SK-N-MC (cell line): ENCODE measurements around the gene ODF2L.

Experiments
- DNase-seq: peaks from one replicate; pipeline ENCODE4 v3.0.0-alpha.2; 2011; ENCODE audit warnings: low read depth, low spot score
- H3K27ac ChIP-seq: fragments of 200-600 bp; sonication (generic); 2 replicates; pipeline ENCODE4 v1.5.1; 2016; ENCODE audit warnings: mixed run types
- H3K36me3 ChIP-seq: fragments of 200-600 bp; sonication (generic); 2 replicates; pipeline ENCODE4 v1.6.1; 2017; ENCODE audit warnings: antibody characterized with exemption, low read length, mixed read lengths; ENCODE audit not compliant: insufficient read depth
- H3K4me3 ChIP-seq: fragments of 200-600 bp; sonication (generic); 2 replicates; pipeline ENCODE4 v1.5.1; 2016
- H3K9ac ChIP-seq: fragments of 200-600 bp; sonication (generic); 2 replicates; pipeline ENCODE4 v1.8.0; 2017; ENCODE audit warnings: mixed run types, mixed read lengths; ENCODE audit not compliant: insufficient read length
- H3K9me3 ChIP-seq: fragments of 200-600 bp; sonication (generic); 2 replicates; pipeline ENCODE4 v1.6.1; 2017; ENCODE audit warnings: low read depth, mild to moderate bottlenecking, antibody characterized with exemption, low read length, moderate library complexity, mixed read lengths
- EZH2 ChIP-seq: fragments of 200-600 bp; sonication (generic); IDR thresholded peaks from one replicate; pipeline ENCODE4 v1.6.1; 2017; ENCODE audit warnings: antibody characterized with exemption
- FOXP2 ChIP-seq: optimal IDR thresholded peaks from 2 replicates; pipeline ENCODE3; 2011; ENCODE audit warnings: mild to moderate bottlenecking, moderate library complexity; ENCODE audit not compliant: insufficient read depth; ENCODE audit errors: extremely low read length, control extremely low read depth
- POLR2AphosphoS5 ChIP-seq: IDR thresholded peaks from 2 replicates; pipeline ENCODE4 v1.6.1; 2012; ENCODE audit warnings: mild to moderate bottlenecking, low read depth, low read length, borderline replicate concordance

ODF2L gene, protein sequence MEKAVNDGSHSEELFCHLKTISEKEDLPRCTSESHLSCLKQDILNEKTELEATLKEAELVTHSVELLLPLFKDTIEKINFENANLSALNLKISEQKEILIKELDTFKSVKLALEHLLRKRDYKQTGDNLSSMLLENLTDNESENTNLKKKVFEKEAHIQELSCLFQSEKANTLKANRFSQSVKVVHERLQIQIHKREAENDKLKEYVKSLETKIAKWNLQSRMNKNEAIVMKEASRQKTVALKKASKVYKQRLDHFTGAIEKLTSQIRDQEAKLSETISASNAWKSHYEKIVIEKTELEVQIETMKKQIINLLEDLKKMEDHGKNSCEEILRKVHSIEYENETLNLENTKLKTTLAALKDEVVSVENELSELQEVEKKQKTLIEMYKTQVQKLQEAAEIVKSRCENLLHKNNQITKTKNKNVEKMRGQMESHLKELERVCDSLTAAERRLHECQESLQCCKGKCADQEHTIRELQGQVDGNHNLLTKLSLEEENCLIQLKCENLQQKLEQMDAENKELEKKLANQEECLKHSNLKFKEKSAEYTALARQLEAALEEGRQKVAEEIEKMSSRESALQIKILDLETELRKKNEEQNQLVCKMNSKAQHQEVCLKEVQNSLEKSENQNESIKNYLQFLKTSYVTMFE

DNA sequence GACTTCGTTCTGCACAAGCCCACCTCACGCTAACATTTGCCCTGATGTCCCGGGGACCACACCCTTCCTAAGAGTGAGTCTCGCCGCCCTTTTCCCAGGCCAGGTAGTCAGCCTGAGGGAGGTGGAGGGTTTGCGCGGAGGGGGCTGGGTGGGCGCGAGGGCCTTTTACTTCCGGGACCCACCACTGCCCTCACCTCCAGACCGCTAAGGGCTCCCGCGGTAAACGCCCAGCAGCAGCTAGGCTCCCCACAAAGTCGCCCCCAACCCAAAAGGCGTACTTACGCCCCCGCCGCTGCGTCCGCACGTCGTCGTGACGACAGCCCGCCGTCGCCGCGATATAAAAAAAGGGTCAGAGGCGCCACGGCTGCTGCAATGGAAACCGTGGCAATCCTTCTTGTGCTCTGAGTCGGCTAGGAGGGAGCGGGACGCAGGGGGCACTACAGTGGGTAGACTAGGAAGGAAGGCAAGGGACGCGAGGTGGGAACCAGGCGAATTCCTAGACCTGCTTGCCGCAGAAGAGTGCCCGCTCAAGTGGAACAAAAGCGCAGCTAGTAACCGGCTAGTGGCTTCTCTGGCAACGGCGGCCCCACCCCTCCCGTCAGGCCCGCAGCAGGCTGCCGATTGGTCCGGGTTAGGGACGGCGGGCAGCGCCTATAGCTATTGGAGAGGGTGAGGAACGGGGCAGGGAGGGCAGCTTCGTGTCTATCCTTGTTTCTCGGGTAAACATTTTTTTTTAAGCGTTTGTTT, at the start of gene ODF2L:
TSS of gene ODF2L (minus strand) at position 573 of the 747 bp plus-strand sequence. CDS start 9,296 bp downstream, outside the sequence.
- H3K4me3 ChIP-seq = peak within 1 kb of the TSS; percentile 99
- no peaks in the 10 kb centered on the region for H3K36me3 ChIP-seq
- no peaks in the 10 kb centered on the region for H3K9me3 ChIP-seq
- H3K9ac ChIP-seq = peak within 1 kb of the TSS; percentile 81
- DNase-seq = peak; percentile 18
- H3K27ac ChIP-seq = peak within 1 kb of the TSS; percentile 46; the same call in 1 of the 2 replicates
- peak; percentile 95 for TF ChIP-seq POLR2AphosphoS5
- TF ChIP-seq FOXP2 = no peak

DNA sequence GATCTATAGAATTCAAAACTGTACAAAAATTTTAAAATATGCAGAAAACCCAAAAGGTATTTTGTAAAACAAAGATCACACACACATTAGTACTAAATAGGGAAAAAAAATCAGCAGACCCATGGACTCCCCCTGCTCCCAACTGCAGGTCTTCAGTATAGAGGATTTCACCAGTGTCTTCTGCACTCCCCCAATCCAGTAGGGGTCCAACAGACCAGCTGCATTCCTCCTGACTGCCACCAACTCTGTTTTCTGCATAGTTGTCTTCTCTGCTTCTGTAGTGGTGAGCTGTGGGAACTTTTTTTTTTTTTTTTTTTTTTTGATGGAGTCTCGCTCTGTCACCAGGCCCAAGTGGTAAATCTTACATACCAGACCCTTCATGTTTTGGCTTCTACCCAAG, 49.8 kb upstream of the ODF2L start:
- no peak for DNase-seq
- no peaks in the 10 kb centered on the region for H3K9me3 ChIP-seq
- TF ChIP-seq POLR2AphosphoS5 = no peak
- no peak for TF ChIP-seq FOXP2
- no peak for TF ChIP-seq EZH2
- no peak overlapping the region for H3K4me3 ChIP-seq
- no peak overlapping the region for H3K27ac ChIP-seq
- H3K36me3 ChIP-seq = no peaks in the 10 kb centered on the region
- no peak overlapping the region for H3K9ac ChIP-seq

DNA sequence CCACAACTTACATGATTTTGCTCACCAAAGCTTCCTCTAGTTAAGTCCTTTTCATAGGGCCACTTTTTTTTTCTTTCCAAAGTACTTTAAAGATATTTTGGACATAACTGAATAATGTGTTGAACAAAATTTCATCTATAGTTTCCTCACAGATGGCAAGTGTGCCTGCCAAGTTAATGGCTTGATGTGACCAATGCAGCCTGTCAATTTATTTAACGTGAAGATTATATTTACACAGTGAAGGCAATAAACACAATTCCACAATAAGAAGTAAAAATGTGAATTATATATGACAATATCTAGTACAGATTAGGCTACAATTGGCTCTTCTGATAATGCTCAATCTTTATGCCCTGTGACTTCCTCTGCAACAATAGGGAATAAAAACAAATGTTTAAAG, 45.9 kb upstream of the ODF2L start:
- TF ChIP-seq POLR2AphosphoS5 (no peak), FOXP2 (no peak), EZH2 (no peak)
- Histone ChIP-seq H3K4me3 (no peak overlapping the region), H3K9me3 (no peaks in the 10 kb centered on the region), H3K36me3 (no peaks in the 10 kb centered on the region), H3K9ac (no peak overlapping the region), H3K27ac (no peak overlapping the region)
- no peak for DNase-seq

DNA sequence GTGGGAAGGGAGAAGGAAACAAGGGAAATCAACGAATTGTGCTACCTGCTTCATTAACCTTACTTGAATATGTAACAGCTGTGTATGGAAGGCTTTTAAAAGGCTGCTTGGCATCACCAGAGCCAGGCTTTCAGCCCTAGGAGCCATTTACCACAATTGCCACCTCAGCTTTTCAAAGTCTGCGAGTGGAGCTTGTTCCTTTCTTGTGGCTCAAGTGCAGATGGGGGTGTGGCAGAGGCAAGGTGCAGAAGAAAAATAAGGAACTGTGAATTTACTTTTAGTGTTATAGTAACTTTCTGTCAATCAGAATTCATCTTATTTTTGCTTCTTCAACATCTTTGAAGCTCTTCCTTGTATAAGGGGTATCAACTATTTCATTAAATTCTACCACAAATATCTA, 45.5 kb upstream of the ODF2L start:
- Histone ChIP-seq H3K36me3 (no peaks in the 10 kb centered on the region), H3K9me3 (no peaks in the 10 kb centered on the region), H3K4me3 (no peak overlapping the region), H3K27ac (no peak overlapping the region), H3K9ac (no peak overlapping the region)
- TF ChIP-seq EZH2 = no peak
- no peak for TF ChIP-seq POLR2AphosphoS5
- TF ChIP-seq FOXP2 = no peak
- DNase-seq = no peak

DNA sequence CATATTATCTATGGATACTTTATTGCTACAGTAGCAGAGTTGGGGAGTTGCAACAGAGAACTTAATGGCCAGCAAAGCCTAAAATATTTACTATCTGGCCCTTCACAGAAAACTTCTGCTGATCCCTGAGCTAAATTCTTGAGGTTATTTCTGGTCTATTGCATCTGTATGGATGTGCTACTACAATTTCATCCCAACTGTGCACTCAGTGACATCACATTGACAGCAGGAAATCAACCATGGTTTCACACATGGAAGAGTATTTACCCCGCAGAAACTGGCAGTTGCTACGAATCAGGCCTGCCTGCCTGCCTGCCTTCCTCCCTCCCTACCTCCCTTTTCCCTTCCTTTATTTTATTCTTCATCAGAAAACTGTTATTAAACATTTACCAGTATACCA, 39.9 kb upstream of the ODF2L start:
- H3K9me3 ChIP-seq = no peaks in the 10 kb centered on the region
- H3K36me3 ChIP-seq = no peaks in the 10 kb centered on the region
- no peak for TF ChIP-seq POLR2AphosphoS5
- TF ChIP-seq EZH2 = no peak
- TF ChIP-seq FOXP2 = no peak
- no peak for DNase-seq
- H3K9ac ChIP-seq = no peak overlapping the region
- H3K4me3 ChIP-seq = no peak overlapping the region
- no peak overlapping the region for H3K27ac ChIP-seq

DNA sequence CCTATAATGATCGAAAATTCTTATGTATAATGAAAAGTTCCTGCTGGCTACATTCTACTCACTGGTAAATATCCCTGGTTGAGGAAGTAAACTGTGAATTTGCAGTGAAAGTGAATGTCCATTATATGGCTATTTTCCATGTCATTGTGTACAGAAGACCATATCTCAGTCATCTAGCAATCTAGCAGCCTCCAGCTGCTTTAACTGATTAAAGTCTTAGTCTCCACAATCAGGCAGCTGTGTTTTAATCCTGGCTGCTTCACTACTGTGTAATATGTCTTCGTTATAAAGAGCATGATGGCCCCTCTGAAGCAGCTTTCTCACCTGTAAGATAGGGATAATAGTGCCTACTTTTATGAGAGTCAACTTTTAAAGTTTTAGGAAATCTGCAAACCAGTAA, 39.2 kb upstream of the ODF2L start:
- TF ChIP-seq POLR2AphosphoS5 (no peak), EZH2 (no peak), FOXP2 (no peak)
- Histone ChIP-seq H3K27ac (no peak overlapping the region), H3K9ac (no peak overlapping the region), H3K9me3 (no peaks in the 10 kb centered on the region), H3K36me3 (no peaks in the 10 kb centered on the region), H3K4me3 (no peak overlapping the region)
- no peak for DNase-seq

DNA sequence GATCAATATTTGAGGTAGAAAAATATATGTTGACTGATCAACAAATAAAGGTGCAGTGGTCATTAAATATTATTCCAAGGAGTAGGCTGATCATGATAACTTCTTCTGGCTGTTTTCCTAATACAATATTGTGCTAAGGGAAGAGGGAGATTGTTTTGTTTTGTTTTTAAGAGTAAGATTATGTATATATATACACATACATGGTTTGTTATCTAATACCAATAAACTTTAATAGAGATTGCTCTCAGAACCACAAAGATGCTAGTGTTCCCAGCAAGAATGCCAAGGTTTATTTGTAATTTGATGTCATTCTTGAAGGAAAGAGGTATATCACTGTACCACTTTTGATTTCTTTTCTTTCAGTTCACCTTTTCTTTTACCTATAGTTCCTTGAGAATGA, 37.9 kb upstream of the ODF2L start:
- no peaks in the 10 kb centered on the region for H3K36me3 ChIP-seq
- H3K4me3 ChIP-seq = no peak overlapping the region
- no peak overlapping the region for H3K9ac ChIP-seq
- no peak for TF ChIP-seq POLR2AphosphoS5
- no peaks in the 10 kb centered on the region for H3K9me3 ChIP-seq
- DNase-seq = no peak
- no peak overlapping the region for H3K27ac ChIP-seq

DNA sequence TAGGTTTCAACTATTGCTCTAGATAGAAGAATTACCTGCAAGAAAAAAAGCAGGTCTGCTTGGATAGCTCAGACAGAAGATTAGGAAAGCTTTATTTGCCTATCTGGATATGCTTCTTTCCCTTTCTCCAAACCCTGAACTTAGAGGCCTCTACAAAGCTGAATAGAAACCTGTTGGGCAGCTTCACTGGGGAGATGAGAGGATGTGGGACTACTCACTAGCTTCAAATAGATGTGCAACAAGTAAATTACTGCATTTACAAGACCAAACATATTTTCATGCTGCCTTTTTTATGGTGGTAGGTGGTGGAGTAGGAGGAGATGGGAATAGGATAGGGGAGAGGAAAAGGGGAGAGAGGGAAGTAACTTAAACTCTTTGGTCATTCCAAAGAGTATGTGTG, 34.3 kb upstream of the ODF2L start:
- no peak for DNase-seq
- Histone ChIP-seq H3K9ac (no peak overlapping the region), H3K4me3 (peak overlapping the region; percentile 54), H3K9me3 (no peaks in the 10 kb centered on the region), H3K36me3 (no peaks in the 10 kb centered on the region), H3K27ac (peak overlapping the region; percentile 92; the same call in 1 of the 2 replicates)
- TF ChIP-seq POLR2AphosphoS5 (no peak), FOXP2 (no peak)
